Kidney (tissue), 14 donors: ENCODE results near the gene SELENOK. TPM values are rescaled to one million over a fixed set of nuclear protein-coding genes. Genes with fewer than 3 reads are reported as not detected.

Source experiments
- DNase-seq, 5 donors: peaks; one replicate each; pipeline ENCODE4 v3.0.0-alpha.2; 2013 to 2020
- FAIRE-seq: peaks from 2 replicates; lab custom pipeline; 2012; peaks lifted over from hg19 to GRCh38; lab: Jason Lieb, UNC
- H3K27ac ChIP-seq, 2 donors: one replicate each; pipeline ENCODE4 v1.7.0; 2013; ENCODE audit warnings: low read depth in 2 of 2, low read length in 2 of 2, inconsistent platforms in 1 of 2
- H3K27me3 ChIP-seq: one replicate; pipeline ENCODE4 v1.7.1; 2013; ENCODE audit warnings: low read length, inconsistent platforms; ENCODE audit not compliant: control insufficient read depth, insufficient read depth
- H3K36me3 ChIP-seq, 3 donors: one replicate each; pipeline versions ENCODE4 v1.7.0 to v1.7.1; 2013; ENCODE audit warnings: low read length in 3 of 3, control low read depth in 1 of 3, inconsistent platforms in 1 of 3; ENCODE audit not compliant: insufficient read depth in 3 of 3, control insufficient read depth in 2 of 3
- H3K4me1 ChIP-seq, 3 donors: one replicate each; pipeline versions ENCODE4 v1.7.0 to v1.7.1; 2013; ENCODE audit warnings: low read length in 3 of 3, inconsistent platforms in 1 of 3, low read depth in 1 of 3; ENCODE audit not compliant: control insufficient read depth in 2 of 3, insufficient read depth in 2 of 3
- H3K4me3 ChIP-seq, 3 donors: one replicate each; pipeline versions ENCODE4 v1.7.0 to v1.8.1; 2013; ENCODE audit warnings: low read length in 3 of 3, control low read depth in 1 of 3, inconsistent platforms in 1 of 3
- H3K9ac ChIP-seq, 3 donors: one replicate each; pipeline versions ENCODE4 v1.7.0 to v1.7.1; 2013; ENCODE audit warnings: low read length in 3 of 3, control low read depth in 1 of 3, inconsistent platforms in 1 of 3
- H3K9me3 ChIP-seq, 3 donors: one replicate each; pipeline versions ENCODE4 v1.7.0 to v1.7.1; 2013; ENCODE audit warnings: low read length in 3 of 3, control low read depth in 1 of 3, inconsistent platforms in 1 of 3; ENCODE audit not compliant: control insufficient read depth in 2 of 3, insufficient read depth in 1 of 3
- CTCF ChIP-seq: IDR thresholded peaks from 3 replicates; pipeline ENCODE4 v1.5.1; 2012; ENCODE audit warnings: mild to moderate bottlenecking, moderate library complexity, borderline replicate concordance; ENCODE audit not compliant: insufficient read depth; ENCODE audit errors: extremely low read depth
- intact Hi-C: fragments of 100-400 bp; cut with DNase I; formaldehyde crosslinking; loops from one replicate; pipeline ENCODE4 v1.11.1; 2022
- polyA plus RNA-seq: library from polyadenylated mRNA; stranded (reverse); fragments of 350-450 nt; fragmentation: Illumina TruSeq; extraction: RNeasy Lipid Tissue Mini Kit (QIAGEN cat#74804); gene quantifications from one replicate; pipeline ENCODE4 v1.2.3, GENCODE V29; 2014; ENCODE audit warnings: low read depth, low replicate concordance; ENCODE audit not compliant: insufficient read depth
- total RNA-seq: library from RNA; stranded (reverse); fragmentation: NEBNext Ultra II Directional; extraction: Animal tissue kit (Norgen Biotek cat#: 25700); gene quantifications from one replicate; pipeline ENCODE4 v1.2.1, GENCODE V29; 2021
- donor health status: control.
- donor health status: control.
- donor health status: control.
- donor health status: control.
- donor health status: control.
- donor health status: DM: yes; HTN: yes; CAD: no.
- donor health status: Normal renal cell carcinoma (clear cell type).

SELENOK gene
- total and polyA plus RNA-seq, 2 donors from 2014 or later, result 51.0 to 106 TPM

- H3K4me3 ChIP-seq, result no peak overlapping the region
- FAIRE-seq (no peak), DNase-seq (peak in 1 of 5 donors; percentile 15)
- H3K4me1 ChIP-seq, result peaks cover 0 to 3% (median 0%) of the 10 kb centered on the region in 3 donors
- intact Hi-C loops, result no loop called here
- H3K9me3 ChIP-seq, result no peaks in the 10 kb centered on the region
- no peak overlapping the region for H3K9ac ChIP-seq
- H3K27ac ChIP-seq, result no peak overlapping the region
- no peaks in the 10 kb centered on the region for H3K27me3 ChIP-seq
- no peak for TF ChIP-seq CTCF
- peaks cover 0 to 4% (median 0%) of the 10 kb centered on the region in 3 donors for H3K36me3 ChIP-seq
Measured at GRCh38 chr3:53834429-53835095, 57.1 kb downstream of the SELENOK start.

Other genes starting within 250 kb of the SELENOK start
- 33.4 TPM for gene CHDH, start 45.4 kb downstream of the SELENOK start, total RNA-seq
- gene CHDH, start 45.4 kb downstream of the SELENOK start, polyA plus RNA-seq, result 26.5 TPM
- 27.7 TPM for gene IL17RB, start 45.3 kb downstream of the SELENOK start, total RNA-seq
- gene IL17RB, start 45.3 kb downstream of the SELENOK start, polyA plus RNA-seq, result 87.4 TPM
- gene ACTR8, start 9.7 kb downstream of the SELENOK start, total RNA-seq, result 29.6 TPM
- gene ACTR8, start 9.7 kb downstream of the SELENOK start, polyA plus RNA-seq, result 20.4 TPM
- 11.2 TPM for gene CACNA2D3, start 230.7 kb upstream of the SELENOK start, total RNA-seq
- gene CACNA2D3, start 230.7 kb upstream of the SELENOK start, polyA plus RNA-seq, result 5.7 TPM